ENCODE data around the gene C11orf24. TPM values are rescaled to one million over a fixed set of nuclear protein-coding genes. Genes with fewer than 3 reads are reported as not detected.

Gene C11orf24
- total RNA-seq, 1 donor from 2014 or later: 24.7 TPM

DNA sequence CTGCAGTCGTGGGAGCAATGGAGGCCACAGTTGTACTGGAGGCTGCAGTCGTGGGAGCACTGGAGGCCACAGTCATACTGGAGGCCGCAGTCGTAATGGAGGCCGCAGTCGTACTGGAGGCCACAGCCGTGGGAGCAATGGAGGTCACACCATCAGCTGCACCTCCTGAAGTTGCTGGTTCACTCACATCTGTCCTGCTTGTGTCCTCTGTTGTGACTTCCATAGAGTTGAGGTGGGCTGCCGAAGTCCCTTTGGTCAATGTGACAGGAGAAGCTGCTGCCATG is 9.3 kb downstream of the C11orf24 start:
- no peak for DNase-seq
- Histone ChIP-seq H3K9me3 (no peaks in the 10 kb centered on the region), H3K4me3 (no peak overlapping the region), H3K36me3 (peaks cover 63% of the 10 kb centered on the region), H3K27ac (no peak overlapping the region), H3K4me1 (peaks cover 4% of the 10 kb centered on the region), H3K27me3 (ENCODE audit: low read depth) (no peaks in the 10 kb centered on the region)
- TF ChIP-seq, protein P1, sequence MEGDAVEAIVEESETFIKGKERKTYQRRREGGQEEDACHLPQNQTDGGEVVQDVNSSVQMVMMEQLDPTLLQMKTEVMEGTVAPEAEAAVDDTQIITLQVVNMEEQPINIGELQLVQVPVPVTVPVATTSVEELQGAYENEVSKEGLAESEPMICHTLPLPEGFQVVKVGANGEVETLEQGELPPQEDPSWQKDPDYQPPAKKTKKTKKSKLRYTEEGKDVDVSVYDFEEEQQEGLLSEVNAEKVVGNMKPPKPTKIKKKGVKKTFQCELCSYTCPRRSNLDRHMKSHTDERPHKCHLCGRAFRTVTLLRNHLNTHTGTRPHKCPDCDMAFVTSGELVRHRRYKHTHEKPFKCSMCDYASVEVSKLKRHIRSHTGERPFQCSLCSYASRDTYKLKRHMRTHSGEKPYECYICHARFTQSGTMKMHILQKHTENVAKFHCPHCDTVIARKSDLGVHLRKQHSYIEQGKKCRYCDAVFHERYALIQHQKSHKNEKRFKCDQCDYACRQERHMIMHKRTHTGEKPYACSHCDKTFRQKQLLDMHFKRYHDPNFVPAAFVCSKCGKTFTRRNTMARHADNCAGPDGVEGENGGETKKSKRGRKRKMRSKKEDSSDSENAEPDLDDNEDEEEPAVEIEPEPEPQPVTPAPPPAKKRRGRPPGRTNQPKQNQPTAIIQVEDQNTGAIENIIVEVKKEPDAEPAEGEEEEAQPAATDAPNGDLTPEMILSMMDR (IDR thresholded peaks at IDR 0.05): no peak
- ATAC-seq: no peak
- intact Hi-C loops (cut with DNase I): no loop called here

DNA sequence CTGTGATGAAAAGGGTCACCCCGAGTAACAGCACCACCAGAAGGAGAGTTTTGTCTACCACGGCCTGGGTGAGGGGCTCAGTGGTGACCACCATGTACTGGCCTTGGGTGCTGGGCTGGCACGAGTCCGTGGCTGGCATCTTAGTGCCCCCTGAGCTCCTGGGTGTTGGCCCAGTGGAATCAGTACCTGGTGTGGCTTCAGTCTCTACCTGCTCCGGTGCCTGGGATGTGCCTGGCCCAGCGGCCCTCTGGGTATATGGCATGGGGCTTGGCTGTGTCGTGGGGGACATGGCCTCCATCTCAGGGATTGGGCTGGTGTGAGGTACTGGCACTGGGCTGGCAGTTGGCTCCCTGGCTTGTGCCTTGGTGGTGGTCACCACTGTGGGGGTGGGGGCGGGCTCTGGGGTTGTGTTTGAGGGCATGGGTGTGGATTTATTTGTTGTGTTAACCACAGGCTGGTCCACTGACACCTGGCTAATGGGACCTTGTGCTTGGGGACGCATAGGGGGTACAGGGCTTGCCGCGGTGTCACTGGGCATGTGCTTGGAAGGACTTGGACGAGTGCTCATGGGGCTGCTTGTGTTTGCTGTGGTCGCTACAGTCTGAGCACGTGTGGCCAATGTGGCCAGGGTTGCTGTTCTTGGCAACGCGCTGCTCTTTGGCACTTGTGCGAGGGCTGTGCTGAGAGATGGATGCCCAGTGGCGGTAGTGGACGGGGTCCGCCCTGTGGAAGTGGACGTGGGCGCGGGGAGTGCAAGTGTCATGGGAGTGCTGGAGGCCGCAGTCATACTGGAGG is 9.8 kb downstream of the C11orf24 start:
- peaks cover 58% of the 10 kb centered on the region for H3K36me3 ChIP-seq
- ATAC-seq: no peak
- DNase-seq: no peak
- intact Hi-C loops (cut with DNase I): no loop called here
- H3K4me1 ChIP-seq: peaks cover 8% of the 10 kb centered on the region
- H3K9me3 ChIP-seq: no peaks in the 10 kb centered on the region
- TF ChIP-seq, protein P1 (IDR thresholded peaks at IDR 0.05): no peak
- H3K4me3 ChIP-seq: no peak overlapping the region
- no peaks in the 10 kb centered on the region for H3K27me3 ChIP-seq (ENCODE audit: low read depth)
- H3K27ac ChIP-seq: no peak overlapping the region

DNA sequence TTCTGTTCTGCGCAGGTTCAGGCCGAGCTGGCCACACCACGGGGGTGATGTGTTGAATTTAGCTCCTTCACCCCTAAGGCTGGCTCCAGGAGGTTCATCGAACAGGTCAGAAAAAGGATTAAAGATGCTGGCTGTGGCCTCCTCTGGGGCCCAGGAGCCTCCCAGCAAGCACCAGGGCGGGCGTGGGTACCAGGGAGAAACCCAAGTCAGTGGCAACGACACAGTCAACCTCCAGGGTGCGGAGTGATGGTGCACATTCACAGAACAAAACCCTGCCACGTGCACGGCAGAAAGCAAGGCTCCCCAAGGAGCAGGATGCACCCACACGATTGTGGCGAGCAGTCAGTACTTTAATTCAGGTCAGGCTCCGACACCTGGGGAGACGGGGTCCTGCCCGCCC is 10.8 kb downstream of the C11orf24 start:
- ATAC-seq (no peak), DNase-seq (no peak)
- peaks cover 49% of the 10 kb centered on the region for H3K36me3 ChIP-seq
- no peaks in the 10 kb centered on the region for H3K9me3 ChIP-seq
- no peak overlapping the region for H3K27ac ChIP-seq
- intact Hi-C loops (cut with DNase I): no loop called here
- H3K4me1 ChIP-seq: peaks cover 8% of the 10 kb centered on the region
- no peaks in the 10 kb centered on the region for H3K27me3 ChIP-seq (ENCODE audit: low read depth)
- TF ChIP-seq, protein P1 (IDR thresholded peaks at IDR 0.05): no peak
- H3K4me3 ChIP-seq: no peak overlapping the region

DNA sequence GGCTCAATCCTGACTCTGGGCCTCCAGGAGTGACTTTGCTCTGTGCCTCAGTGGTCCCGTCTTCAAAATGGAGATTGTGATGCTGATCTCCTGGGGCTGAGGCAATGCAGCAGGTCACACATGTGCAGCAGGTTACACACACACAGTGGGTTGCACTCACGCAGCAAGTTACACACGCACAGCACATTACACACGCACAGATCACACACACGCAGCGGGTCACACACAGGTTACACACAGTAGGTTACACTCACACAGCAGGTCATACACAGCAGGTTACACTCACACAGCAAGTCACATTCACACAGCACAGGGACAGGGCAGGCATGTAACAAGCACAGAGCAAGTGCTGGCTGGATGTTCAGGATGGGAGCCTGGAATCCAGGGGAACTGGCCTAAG is 11.3 kb downstream of the C11orf24 start:
- intact Hi-C loops (cut with DNase I): no loop called here
- DNase-seq (no peak), ATAC-seq (no peak)
- H3K4me1 ChIP-seq: peaks cover 8% of the 10 kb centered on the region
- no peak overlapping the region for H3K4me3 ChIP-seq
- no peaks in the 10 kb centered on the region for H3K27me3 ChIP-seq (ENCODE audit: low read depth)
- H3K9me3 ChIP-seq: no peaks in the 10 kb centered on the region
- H3K27ac ChIP-seq: no peak overlapping the region
- H3K36me3 ChIP-seq: peaks cover 43% of the 10 kb centered on the region
- TF ChIP-seq, protein P1 (IDR thresholded peaks at IDR 0.05): no peak

DNA sequence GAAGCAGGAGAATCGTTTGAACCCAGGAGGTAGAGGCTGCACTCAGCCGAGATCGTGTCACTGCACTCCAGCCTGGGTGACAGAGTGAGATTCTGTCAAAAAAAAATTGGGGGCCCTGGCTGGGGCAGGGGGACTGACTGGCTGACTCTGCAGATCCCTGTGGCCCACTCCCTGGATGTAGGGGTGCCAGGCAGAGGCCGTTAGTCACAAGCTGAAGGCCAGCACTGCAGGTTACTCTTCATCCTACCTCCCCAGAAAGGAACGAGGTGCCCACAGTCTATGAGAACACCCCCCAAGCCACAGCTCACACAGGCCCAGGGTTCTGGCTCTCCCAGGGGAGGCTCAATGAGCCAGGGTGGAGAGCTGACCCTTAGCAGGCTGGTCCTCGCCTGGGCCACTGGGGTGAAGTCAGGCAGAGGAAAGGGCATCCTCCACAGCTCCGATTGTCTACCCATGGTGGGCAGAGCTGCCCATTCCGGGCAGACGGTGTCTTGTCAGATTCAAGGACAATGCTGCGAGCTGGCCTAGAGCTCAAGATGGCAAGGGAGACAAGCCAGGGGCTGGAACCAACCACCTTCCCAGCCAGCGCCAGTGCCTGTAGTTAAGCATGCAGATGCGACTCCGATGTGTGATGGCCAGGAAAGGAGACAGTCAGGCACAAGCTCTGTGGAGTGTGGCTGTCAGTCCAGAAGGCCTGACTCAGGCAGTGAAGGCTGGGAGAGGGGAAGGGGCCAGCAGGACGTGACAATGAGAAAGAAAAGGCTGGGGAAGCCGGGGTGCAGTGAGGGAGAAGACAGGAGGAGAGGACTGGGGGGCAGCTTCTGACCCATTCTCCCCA is 12.4 kb downstream of the C11orf24 start:
- Histone ChIP-seq H3K27ac (no peak overlapping the region), H3K4me3 (no peak overlapping the region), H3K4me1 (peaks cover 8% of the 10 kb centered on the region), H3K36me3 (peaks cover 34% of the 10 kb centered on the region), H3K9me3 (no peaks in the 10 kb centered on the region), H3K27me3 (ENCODE audit: low read depth) (no peaks in the 10 kb centered on the region)
- DNase-seq (no peak), ATAC-seq (no peak)
- TF ChIP-seq, protein P1 (IDR thresholded peaks at IDR 0.05): no peak
- intact Hi-C loops (cut with DNase I): no loop called here

All from lower lobe of right lung (tissue), 2 donors.